Embryonic facial prominence (tissue), 1 donor: ENCODE data around the gene AP2M1.
"Not testable (repeated sequence)": the region's sequence is repeated elsewhere in the genome, so short reads cannot be mapped to it uniquely, and the experiment has no call there.

Experiments
- DNase-seq: peaks from one replicate; pipeline ENCODE4 v3.0.0-alpha.2; 2016; ENCODE audit errors: extremely low spot score

The AP2M1 gene

GRCh38 chr3:184157206-184157605 is 17.4 kb upstream of the AP2M1 start:
- DNase-seq = no peak

- DNase-seq = no peak
These were observed 16.3 kb upstream of the AP2M1 start for GRCh38 chr3:184158404-184158803.

DNA sequence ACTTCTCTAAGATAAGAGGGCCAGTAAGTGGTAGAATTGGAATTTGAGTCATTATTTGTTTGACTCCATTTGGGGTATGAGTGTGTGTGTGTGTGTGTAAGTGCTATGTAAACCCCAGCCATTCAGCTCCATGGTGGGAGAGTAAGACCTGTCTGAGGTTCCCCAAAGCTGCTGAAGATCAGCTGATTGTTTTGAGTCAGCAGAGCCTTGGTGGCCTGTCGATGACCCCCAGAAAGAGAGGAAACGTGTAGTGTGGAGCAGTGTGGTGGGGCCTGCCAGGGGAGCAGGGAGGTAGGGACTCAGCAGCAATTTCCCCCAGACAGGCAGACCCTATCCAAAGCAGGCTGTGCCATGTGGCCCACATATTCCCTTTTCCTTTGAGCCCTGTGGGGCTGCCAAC is 14.2 kb upstream of the AP2M1 start:
- DNase-seq = no peak

DNA sequence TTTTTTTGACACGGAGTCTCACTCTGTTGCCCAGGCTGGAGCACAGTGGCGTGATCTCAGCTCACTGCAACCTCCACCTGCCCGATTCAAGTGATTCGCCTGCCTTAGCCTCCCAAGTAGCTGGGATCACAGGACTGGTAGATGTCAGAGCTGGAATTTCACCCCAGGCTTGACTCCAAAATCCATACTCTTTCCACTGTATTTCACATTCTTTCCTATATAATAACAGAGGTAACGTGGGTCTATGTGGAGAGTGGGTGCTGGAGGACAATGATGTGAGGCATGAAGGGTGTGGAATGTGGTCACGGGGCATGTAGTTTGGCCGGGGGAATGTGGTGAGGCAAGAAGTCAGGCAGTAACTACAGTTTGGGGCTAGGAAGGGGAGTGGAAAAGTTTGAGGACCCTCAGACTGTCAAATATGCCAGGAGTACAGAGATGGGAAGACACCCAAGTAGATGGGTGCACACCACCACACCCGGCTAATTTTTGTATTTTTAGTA is 12.0 kb upstream of the AP2M1 start:
- DNase-seq = not testable (repeated sequence)

DNA sequence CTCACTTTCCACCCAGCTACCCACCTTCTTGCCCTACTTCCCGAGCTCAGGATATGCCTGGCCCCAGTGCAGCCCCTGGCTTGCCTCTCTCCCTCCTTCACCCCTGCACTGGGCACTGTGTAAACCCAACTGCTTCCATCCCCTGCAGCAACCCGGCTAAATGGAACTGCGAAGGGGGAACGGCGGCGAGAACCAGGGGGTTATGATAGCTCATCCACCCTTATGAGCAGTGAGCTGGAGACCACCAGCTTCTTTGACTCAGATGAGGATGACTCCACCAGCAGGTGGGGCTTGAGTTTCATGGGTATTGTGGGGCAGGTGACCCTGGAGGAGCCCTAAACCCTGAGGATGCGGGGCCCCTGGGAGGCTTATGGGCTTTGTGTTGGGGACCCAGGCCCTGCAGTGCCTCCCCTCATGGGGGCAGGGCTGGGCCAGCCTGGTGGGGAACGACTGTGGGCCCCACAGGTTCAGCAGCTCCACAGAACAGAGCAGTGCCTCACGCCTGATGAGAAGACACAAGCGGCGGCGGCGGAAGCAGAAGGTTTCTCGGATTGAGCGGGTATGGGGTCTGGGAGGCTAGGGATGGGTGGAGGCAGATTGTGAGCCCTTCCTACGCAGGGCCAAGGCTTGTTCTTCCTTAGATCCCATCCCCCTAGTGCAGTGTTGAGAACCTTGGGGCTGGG is 9.9 kb upstream of the AP2M1 start:
- DNase-seq = no peak

- DNase-seq = no peak
These were observed 9.1 kb upstream of the AP2M1 start for GRCh38 chr3:184165543-184165942.

DNA sequence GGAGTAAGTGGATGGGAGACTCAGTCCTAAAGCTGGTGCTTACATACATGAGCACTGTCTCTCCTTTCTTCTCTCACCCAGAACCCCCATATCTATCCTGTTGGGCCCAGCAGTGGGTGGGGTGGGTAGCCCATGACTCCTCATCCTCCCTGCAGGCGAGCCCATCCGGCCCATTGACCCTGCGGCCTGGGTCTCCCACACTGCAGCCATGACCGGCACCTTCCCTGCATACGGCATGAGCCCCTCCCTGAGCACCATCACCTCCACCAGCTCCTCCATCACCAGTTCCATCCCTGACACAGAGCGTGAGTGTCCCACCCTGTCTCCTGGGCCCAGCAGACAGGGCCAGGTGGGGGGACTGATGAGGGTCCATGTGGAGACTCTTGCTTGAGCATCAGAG is 8.0 kb upstream of the AP2M1 start:
- DNase-seq = no peak

DNA sequence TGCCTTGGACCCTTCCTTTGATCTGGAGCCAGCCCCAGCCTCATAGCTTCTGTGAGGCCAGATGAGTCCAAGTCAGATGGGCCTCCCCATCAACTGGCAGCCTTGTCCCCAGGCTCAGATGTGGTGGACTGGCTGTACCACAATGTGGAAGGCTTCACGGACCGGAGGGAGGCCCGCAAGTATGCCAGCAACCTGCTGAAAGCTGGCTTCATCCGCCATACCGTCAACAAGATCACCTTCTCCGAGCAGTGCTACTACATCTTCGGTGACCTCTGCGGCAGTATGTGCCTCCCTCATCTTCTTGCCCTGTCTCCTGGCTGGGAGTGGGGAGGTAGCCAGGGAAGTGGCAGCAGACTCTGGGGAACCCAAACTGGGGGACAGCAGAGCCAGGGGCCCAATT is 6.9 kb upstream of the AP2M1 start:
- DNase-seq = no peak

DNA sequence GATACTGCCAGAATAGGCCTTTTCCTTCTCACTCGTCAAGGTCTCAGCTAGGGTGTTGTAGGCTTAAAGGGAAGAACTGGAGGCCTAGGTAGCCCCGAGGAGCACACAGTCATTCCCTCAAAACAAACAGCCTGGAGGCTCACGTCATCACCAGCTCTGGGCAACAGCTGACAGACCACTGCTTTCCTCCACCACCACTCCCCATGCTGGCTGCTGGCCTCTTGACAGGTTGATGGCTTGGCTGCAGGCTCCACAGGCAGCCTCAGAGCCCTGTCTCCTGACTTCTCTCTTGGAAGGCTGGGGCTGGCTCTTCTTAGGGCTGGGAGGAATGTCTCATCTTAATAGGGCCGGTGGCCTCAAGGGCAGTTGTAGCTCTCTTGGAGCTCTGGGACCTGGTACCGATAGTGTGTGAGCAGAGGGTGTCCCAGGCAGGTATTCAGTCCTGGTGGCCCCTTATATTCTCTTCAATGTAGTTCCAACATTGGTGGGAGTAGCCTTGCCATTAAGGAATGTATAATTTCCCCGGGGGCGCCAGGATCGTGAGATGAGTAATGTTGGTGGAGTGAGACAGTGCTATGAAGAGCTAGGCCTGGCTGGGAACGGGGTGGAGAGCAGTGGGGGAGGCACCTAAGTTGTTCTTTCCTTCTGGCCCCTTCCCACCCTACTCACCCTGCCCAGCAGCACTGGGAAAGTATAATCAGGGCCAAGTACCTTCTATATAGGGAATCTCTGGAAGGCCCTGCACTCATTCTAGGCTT is 6.1 kb upstream of the AP2M1 start:
- no peak for DNase-seq

GRCh38 chr3:184169896-184170875 is 4.5 kb upstream of the AP2M1 start:
- DNase-seq = no peak

- DNase-seq = no peak
These were observed 3.1 kb upstream of the AP2M1 start for GRCh38 chr3:184171562-184171961.

GRCh38 chr3:184172681-184173373 is 1.8 kb upstream of the AP2M1 start:
- DNase-seq = no peak

DNA sequence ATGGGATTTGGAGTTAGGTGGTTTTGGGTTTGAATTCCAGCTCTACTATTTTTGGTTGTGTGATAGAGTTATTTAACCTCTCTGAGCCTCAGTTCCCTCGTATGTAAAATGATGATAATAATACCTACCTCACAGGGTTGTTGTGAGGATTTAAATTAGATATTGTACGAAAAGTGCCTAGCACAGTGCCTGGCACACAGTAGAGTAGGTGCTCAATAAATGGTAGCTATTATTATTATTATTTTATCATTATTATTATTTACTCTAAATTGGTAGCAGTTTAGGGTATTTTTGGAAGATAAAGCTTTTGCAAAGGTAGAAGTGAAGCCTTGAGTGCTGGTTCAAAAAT is 1.3 kb upstream of the AP2M1 start:
- DNase-seq = no peak

DNA sequence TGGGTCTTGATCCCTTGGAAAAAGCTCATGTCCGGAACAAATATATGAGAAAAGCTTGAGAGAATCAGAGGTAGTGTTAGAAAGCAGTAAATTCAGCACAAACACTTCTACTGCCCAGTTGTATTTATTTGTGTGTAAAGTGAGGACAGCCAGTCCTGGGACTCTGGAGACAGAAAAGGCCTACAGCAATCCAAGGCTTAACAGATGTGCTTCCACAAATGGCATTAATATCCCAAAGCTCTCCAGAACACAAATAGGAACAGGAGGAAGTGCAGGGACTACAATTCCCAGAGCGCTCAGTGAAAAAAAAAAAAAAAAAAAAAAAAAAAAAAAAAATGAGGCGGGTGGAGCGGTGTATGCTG is 390 bp upstream of the AP2M1 start:
- DNase-seq = no peak

GRCh38 chr3:184175506-184175905 is 851 bp downstream of the AP2M1 start:
- DNase-seq = no peak

- DNase-seq = no peak
These were observed 1.3 kb downstream of the AP2M1 start for GRCh38 chr3:184175981-184176376.

GRCh38 chr3:184176377-184177330 is 2.0 kb downstream of the AP2M1 start:
- DNase-seq = no peak

- no peak for DNase-seq
These were observed 2.7 kb downstream of the AP2M1 start for GRCh38 chr3:184177331-184177731.

DNA sequence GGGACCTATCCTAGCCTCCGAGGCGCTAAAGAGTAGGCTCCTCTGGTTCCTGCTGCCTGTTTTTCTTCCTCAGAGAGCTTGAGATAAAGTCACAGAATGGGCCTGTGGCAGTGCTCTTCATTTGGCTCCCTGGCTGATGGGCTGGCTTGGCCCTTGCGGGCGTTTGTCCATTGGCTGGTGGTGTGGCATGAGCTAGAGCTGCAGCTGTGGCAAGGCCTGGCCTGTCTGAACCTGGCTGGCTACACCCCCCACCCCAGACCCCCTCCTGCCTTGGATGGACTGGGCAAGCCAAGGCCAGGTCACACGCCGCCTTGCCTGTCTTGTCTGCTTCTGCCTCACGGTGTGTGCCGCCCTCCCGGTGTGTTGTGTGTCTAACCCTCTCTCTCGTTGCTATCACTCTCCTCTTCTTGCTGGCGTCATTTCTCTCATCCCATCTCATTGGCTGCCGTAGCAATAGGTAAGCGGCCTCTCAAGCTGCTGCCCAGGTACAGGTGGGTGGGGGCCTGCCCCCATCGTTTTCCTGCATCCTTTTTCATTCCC is 3.2 kb downstream of the AP2M1 start:
- DNase-seq = no peak

DNA sequence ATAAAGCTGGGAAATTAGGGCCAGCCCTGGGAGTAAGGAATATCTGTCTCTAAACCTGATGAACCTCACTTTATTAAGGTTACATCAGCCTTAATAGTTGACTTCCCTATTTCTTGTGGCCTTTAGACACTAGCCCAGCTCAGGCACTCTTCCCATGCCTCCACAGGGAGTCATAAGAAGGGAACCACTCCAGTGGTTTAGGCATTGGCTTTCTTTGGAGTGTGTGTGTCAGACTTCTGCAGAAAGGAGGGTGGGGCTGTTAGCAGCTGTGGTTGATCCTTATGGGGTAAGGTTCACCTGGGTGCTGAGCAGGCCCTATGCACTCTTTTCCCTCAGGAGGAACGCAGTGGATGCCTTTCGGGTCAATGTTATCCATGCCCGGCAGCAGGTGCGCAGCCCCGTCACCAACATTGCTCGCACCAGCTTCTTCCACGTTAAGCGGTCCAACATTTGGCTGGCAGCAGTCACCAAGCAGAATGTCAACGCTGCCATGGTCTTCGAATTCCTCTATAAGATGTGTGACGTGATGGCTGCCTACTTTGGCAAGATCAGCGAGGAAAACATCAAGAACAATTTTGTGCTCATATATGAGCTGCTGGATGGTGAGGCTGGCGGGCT is 4.0 kb downstream of the AP2M1 start:
- no peak for DNase-seq
